K562 (cell line): Measurements from ENCODE around the gene NUDT14.

ENCODE experiments used
- ADNP ChIP-seq: fragments of 200-800 bp; sonication (Bioruptor generic); IDR thresholded peaks from 2 replicates; pipeline ENCODE4 v1.6.1; 2016; ENCODE audit warnings: missing genetic modification characterization, missing compliant biosample characterization
- BACH1 ChIP-seq: fragments of 200-800 bp; sonication (Bioruptor generic); IDR thresholded peaks from 2 replicates; pipeline ENCODE4 v1.6.1; 2016; ENCODE audit warnings: missing genetic modification characterization, missing compliant biosample characterization
- CHD2 ChIP-seq: IDR thresholded peaks from 2 replicates; pipeline ENCODE4 v1.6.1; 2011; ENCODE audit warnings: low read depth, low read length
- HIVEP1 ChIP-seq: fragments of 250-450 bp; sonication (Bioruptor Pico); IDR thresholded peaks from 2 replicates; pipeline ENCODE4 v1.4.0; 2020; ENCODE audit warnings: mild to moderate bottlenecking
- JUNB ChIP-seq: fragments of 450-650 bp; formaldehyde crosslinking; conservative IDR thresholded peaks from 2 replicates; pipeline ENCODE4 v1.4.0; 2020; ENCODE audit warnings: mild to moderate bottlenecking
- NELFE ChIP-seq: IDR thresholded peaks from 2 replicates; pipeline ENCODE4 v1.6.1; 2011; ENCODE audit warnings: mild to moderate bottlenecking; ENCODE audit not compliant: insufficient read depth, insufficient read length
- RAD21 ChIP-seq, 2 experiments: fragments of 250-450 bp in 1 of 2; fragments of 450-650 bp in 1 of 2; sonication (Bioruptor Pico) in 1 of 2; formaldehyde crosslinking in 1 of 2; IDR thresholded peaks in 1 of 2; conservative IDR thresholded peaks in 1 of 2; 2 replicates each; pipeline versions ENCODE4 v1.4.0 to v1.8.0; 2020 to 2022; ENCODE audit warnings: mild to moderate bottlenecking in 2 of 2, moderate library complexity in 1 of 2
- RFX5 ChIP-seq: IDR thresholded peaks from 2 replicates; pipeline ENCODE4 v1.6.1; 2011; ENCODE audit warnings: low read depth, mild to moderate bottlenecking, improper control_type of control experiment, low read length
- SMAD2 ChIP-seq: fragments of 150-350 bp; IDR thresholded peaks from 2 replicates; pipeline ENCODE4 v1.6.1; 2014; ENCODE audit warnings: low read depth, mild to moderate bottlenecking, low read length
- SMC3 ChIP-seq: conservative IDR thresholded peaks from 2 replicates; pipeline ENCODE4 v1.6.1; 2011; ENCODE audit warnings: low read depth, low read length, improper control_type of control experiment; ENCODE audit not compliant: insufficient read depth
- TAF1 ChIP-seq: IDR thresholded peaks from 2 replicates; pipeline ENCODE4 v1.6.1; 2011; ENCODE audit warnings: mild to moderate bottlenecking, low read length, moderate library complexity; ENCODE audit not compliant: insufficient read depth, control insufficient read depth, severe bottlenecking; ENCODE audit errors: extremely low read depth
- TF ChIP-seq, protein P1 (sequence below), 3 experiments: IDR thresholded peaks in 2 of 3; conservative IDR thresholded peaks in 1 of 3; 2 replicates each; pipeline ENCODE4 v1.5.1; 2011 to 2012; ENCODE audit warnings: low read length in 3 of 3, mild to moderate bottlenecking in 3 of 3, control low read depth in 2 of 3, improper control_type of control experiment in 1 of 3, inconsistent platforms in 1 of 3, low read depth in 1 of 3, mixed read lengths in 1 of 3, moderate library complexity in 1 of 3; ENCODE audit not compliant: insufficient read depth in 2 of 3
- TF ChIP-seq, protein P2 (sequence below): sonication (generic); formaldehyde crosslinking; IDR thresholded peaks from 2 replicates; pipeline ENCODE4 v1.8.1; 2023; ENCODE audit warnings: mild to moderate bottlenecking, missing genetic modification reagents
- TF ChIP-seq, protein P3 (sequence below), 2 experiments: fragments of 450-650 bp in 1 of 2; sonication (generic) in 1 of 2; formaldehyde crosslinking in 1 of 2; IDR thresholded peaks in 1 of 2; conservative IDR thresholded peaks in 1 of 2; 2 replicates each; pipeline versions ENCODE4 v1.6.1 to v1.8.1; 2016 to 2023; ENCODE audit warnings: mild to moderate bottlenecking in 2 of 2, moderate library complexity in 2 of 2, inconsistent platforms in 1 of 2, missing genetic modification reagents in 1 of 2

DNA sequence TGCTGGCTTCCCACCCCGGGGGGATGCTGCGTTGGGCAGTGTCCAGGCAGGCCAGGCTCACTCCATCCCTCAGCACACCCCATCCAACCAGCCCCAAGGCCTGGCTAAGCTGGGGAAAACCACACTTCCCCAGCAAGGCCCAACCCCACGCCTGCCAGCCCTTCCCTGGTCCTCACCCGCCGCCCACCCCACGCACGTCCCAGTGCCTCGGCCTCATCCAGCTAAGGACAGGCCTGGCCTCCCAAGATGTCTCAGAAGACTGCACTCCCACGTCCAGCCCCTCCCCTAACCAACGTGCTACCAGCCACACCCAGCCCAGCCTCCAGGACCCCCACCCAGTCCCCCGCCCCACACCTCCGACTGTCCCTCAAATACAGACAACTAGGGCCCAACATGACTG is 22.3 kb downstream of the NUDT14 start:
- no peak for TF ChIP-seq RFX5
- TF ChIP-seq CHD2, result no peak
- no peak for TF ChIP-seq ADNP (tag)
- TF ChIP-seq SMAD2, result no peak
- no peak for TF ChIP-seq BACH1 (tag)
- no peak for TF ChIP-seq TAF1
- no peak for TF ChIP-seq HIVEP1 (CRISPR knock-in tag)
- TF ChIP-seq, protein P1, sequence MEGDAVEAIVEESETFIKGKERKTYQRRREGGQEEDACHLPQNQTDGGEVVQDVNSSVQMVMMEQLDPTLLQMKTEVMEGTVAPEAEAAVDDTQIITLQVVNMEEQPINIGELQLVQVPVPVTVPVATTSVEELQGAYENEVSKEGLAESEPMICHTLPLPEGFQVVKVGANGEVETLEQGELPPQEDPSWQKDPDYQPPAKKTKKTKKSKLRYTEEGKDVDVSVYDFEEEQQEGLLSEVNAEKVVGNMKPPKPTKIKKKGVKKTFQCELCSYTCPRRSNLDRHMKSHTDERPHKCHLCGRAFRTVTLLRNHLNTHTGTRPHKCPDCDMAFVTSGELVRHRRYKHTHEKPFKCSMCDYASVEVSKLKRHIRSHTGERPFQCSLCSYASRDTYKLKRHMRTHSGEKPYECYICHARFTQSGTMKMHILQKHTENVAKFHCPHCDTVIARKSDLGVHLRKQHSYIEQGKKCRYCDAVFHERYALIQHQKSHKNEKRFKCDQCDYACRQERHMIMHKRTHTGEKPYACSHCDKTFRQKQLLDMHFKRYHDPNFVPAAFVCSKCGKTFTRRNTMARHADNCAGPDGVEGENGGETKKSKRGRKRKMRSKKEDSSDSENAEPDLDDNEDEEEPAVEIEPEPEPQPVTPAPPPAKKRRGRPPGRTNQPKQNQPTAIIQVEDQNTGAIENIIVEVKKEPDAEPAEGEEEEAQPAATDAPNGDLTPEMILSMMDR (IDR thresholded peaks at IDR 0.05 in 2 of 3, conservative IDR thresholded peaks at IDR 0.05 in 1 of 3; ENCODE audit: insufficient read depth in 2 of 3, low read depth in 1 of 3, low read length in 3 of 3), result no peak
- no peak for TF ChIP-seq NELFE
- no peak for TF ChIP-seq JUNB (CRISPR knock-in tag)
- TF ChIP-seq, protein P2, sequence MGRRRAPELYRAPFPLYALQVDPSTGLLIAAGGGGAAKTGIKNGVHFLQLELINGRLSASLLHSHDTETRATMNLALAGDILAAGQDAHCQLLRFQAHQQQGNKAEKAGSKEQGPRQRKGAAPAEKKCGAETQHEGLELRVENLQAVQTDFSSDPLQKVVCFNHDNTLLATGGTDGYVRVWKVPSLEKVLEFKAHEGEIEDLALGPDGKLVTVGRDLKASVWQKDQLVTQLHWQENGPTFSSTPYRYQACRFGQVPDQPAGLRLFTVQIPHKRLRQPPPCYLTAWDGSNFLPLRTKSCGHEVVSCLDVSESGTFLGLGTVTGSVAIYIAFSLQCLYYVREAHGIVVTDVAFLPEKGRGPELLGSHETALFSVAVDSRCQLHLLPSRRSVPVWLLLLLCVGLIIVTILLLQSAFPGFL, result no peak
- TF ChIP-seq, protein P3, sequence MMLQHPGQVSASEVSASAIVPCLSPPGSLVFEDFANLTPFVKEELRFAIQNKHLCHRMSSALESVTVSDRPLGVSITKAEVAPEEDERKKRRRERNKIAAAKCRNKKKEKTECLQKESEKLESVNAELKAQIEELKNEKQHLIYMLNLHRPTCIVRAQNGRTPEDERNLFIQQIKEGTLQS (IDR thresholded peaks at IDR 0.05), result no peak
- TF ChIP-seq, protein P3 (CRISPR knock-in tag; conservative IDR thresholded peaks at IDR 0.05), result no peak
- no peak for TF ChIP-seq RAD21 (CRISPR knock-in tag; conservative IDR thresholded peaks at IDR 0.05 in 1 of 2, IDR thresholded peaks at IDR 0.05 in 1 of 2)
- no peak for TF ChIP-seq SMC3
